Activated naive CD4-positive, alpha-beta T cell treated with anti-CD3 and anti-CD28 coated beads, Interleukin-2, amount 50 U/mL, for 72 hours (primary cell): ENCODE results near the gene CPSF4. TPM values are rescaled to one million over a fixed set of nuclear protein-coding genes. Genes with fewer than 3 reads are reported as not detected.
"Not testable (repeated sequence)": the region's sequence is repeated elsewhere in the genome, so short reads cannot be mapped to it uniquely, and the experiment has no call there.

Experiments
- ATAC-seq, 2 donors: fragments of 150-1000 bp; cut with Tn5 transposase; 2 replicates each; pipeline ENCODE4 v1.10.0; 2021; ENCODE audit warnings: mild to moderate bottlenecking in 2 of 2, moderate library complexity in 2 of 2
- DNase-seq, 2 donors: peaks; one replicate each; pipeline ENCODE4 v3.0.0; 2021 to 2022; ENCODE audit warnings: low spot score in 2 of 2
- H3K27ac Mint-ChIP-seq, 2 donors: one replicate each; pipeline ENCODE4 v1.8.0; 2022; ENCODE audit warnings: mild to moderate bottlenecking in 2 of 2, mixed read lengths in 2 of 2
- H3K36me3 Mint-ChIP-seq, 2 donors: one replicate each; pipeline ENCODE4 v1.8.0; 2022; ENCODE audit warnings: mixed read lengths in 2 of 2
- H3K9me3 Mint-ChIP-seq, 2 donors: one replicate each; pipeline ENCODE4 v1.8.0; 2022; ENCODE audit warnings: mixed read lengths in 2 of 2
- total RNA-seq, 2 donors: library from RNA; stranded (reverse); gene quantifications; one replicate each; pipeline ENCODE4 v1.2.3, GENCODE V29; 2022

CPSF4 gene
- total RNA-seq, 2 donors from 2014 or later = 47.5 to 62.1 TPM

GRCh38 chr7:99424932-99425730, 13.6 kb upstream of the CPSF4 start:
- DNase-seq = no peak

GRCh38 chr7:99428972-99429566, 9.7 kb upstream of the CPSF4 start:
- peak in 1 of 2 donors; percentile 13 for ATAC-seq
- H3K27ac Mint-ChIP-seq = peak overlapping the region in 1 of 2 donors; percentile 36
- no peaks in the 10 kb centered on the region for H3K36me3 Mint-ChIP-seq

More at GRCh38 chr7:99424932-99425730, 13.6 kb upstream of the CPSF4 start:
- ATAC-seq = no peak
- H3K9me3 Mint-ChIP-seq = no peaks in the 10 kb centered on the region
- peak overlapping the region in 1 of 2 donors; percentile 36 for H3K27ac Mint-ChIP-seq
- no peaks in the 10 kb centered on the region for H3K36me3 Mint-ChIP-seq

GRCh38 chr7:99429756-99430155, 9.0 kb upstream of the CPSF4 start:
- ATAC-seq (no peak), DNase-seq (no peak)
- Mint-ChIP-seq H3K36me3 (no peaks in the 10 kb centered on the region), H3K27ac (no peak overlapping the region), H3K9me3 (no peaks in the 10 kb centered on the region)

More at GRCh38 chr7:99428972-99429566, 9.7 kb upstream of the CPSF4 start:
- DNase-seq = no peak
- no peaks in the 10 kb centered on the region for H3K9me3 Mint-ChIP-seq

DNA sequence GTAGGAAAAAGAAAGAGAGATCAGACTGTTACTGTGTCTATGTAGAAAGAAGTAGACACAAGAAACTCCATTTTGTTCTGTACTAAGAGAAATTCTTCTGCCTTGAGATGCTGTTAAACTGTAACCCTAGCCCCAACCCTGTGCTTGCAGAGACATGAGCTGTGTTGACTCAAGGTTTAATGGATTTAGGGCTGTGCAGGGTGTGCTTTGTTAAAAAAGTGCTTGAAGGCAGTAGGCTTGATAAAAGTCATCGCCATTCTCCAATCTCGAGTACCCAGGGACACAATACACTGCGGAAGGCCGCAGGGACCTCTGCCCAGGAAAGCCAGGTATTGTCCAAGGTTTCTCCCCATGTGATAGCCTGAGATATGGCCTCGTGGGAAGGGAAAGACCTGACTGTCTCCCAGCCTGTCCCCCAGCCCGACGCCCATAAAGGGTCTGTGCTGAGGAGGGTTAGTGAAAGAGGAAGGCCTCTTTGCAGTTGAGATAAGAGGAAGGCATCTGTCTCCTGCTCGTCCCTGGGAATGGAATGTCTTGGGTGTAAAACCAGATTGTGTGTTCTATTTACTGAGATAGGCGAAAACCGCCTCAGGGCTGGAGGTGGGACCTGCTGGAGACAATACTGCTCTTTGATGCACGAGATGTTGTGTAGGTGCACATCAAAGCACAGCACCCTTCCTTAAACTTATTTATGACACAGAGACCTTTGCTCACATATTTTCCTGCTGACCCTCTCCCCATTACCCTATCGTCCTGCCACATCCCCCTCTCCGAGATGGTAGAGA, 6.8 kb upstream of the CPSF4 start:
- not testable (repeated sequence) for H3K9me3 Mint-ChIP-seq, DNase-seq, H3K36me3 Mint-ChIP-seq, ATAC-seq
- peak overlapping the region in 1 of 2 donors; percentile 40 for H3K27ac Mint-ChIP-seq

GRCh38 chr7:99433158-99433557, 5.6 kb upstream of the CPSF4 start:
- Mint-ChIP-seq H3K9me3 (no peaks in the 10 kb centered on the region), H3K27ac (peak overlapping the region in 1 of 2 donors; percentile 64), H3K36me3 (no peaks in the 10 kb centered on the region)
- no peak for DNase-seq
- no peak for ATAC-seq

- Mint-ChIP-seq H3K9me3 (no peaks in the 10 kb centered on the region), H3K27ac (peak overlapping the region; percentile 89 to 99), H3K36me3 (peaks cover 12 to 28% of the 10 kb centered on the region in 2 donors)
- ATAC-seq = peak; percentile 7 to 30
- DNase-seq = no peak
These were observed 684 bp upstream of the CPSF4 start for GRCh38 chr7:99437946-99438572.

GRCh38 chr7:99440195-99440594, 1.5 kb downstream of the CPSF4 start:
- Mint-ChIP-seq H3K27ac (peak overlapping the region in 1 of 2 donors; percentile 89), H3K9me3 (no peaks in the 10 kb centered on the region), H3K36me3 (peaks cover 19 to 41% of the 10 kb centered on the region in 2 donors)
- DNase-seq = no peak
- ATAC-seq = no peak

- DNase-seq (no peak), ATAC-seq (no peak)
- Mint-ChIP-seq H3K9me3 (no peaks in the 10 kb centered on the region), H3K36me3 (peaks cover 7 to 33% of the 10 kb centered on the region in 2 donors), H3K27ac (no peak overlapping the region)
These were observed 7.4 kb downstream of the CPSF4 start for GRCh38 chr7:99446096-99446495.

DNA sequence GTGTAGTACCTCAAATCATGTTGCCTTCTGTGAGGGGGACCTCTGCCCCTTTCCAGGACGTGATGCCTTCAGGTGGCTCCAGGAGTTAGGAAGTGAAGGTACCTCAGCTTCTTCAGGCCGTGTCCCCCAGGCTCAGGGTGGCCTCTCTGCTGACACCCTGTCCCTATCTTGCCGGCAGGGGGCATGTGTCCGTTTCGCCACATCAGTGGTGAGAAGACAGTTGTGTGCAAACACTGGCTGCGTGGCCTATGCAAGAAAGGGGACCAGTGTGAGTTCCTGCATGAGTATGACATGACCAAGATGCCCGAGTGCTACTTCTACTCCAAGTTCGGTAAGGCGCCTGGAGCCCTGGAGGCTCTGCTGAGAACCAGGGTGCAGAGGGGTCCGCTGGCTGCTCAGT, 9.2 kb downstream of the CPSF4 start:
- DNase-seq = no peak
- no peak overlapping the region for H3K27ac Mint-ChIP-seq
- peaks cover 7 to 25% of the 10 kb centered on the region in 2 donors for H3K36me3 Mint-ChIP-seq
- H3K9me3 Mint-ChIP-seq = no peaks in the 10 kb centered on the region
- ATAC-seq = no peak

DNA sequence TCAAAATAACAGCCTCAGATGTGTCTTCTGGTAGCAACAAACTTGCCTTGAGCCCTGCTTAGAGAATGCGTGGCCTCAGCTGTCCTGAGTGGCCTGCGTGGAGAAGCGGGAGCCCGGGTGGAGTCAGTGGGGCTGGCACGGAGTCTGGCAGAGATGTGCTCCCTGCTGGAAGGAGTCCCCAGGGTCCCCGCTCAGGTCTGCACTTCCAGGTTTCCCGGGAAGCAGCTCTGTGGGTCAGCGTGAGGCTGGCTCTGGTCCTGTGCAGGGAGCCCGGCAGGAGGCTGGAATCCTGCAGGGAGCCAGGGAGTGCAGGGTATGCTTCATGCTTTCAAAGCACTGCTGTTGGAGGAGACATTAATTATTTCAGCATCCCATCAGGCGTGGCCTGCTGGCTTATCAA, 10.1 kb downstream of the CPSF4 start:
- ATAC-seq = no peak
- no peak for DNase-seq
- H3K27ac Mint-ChIP-seq = peak overlapping the region in 1 of 2 donors; percentile 55
- H3K36me3 Mint-ChIP-seq = peaks cover 7 to 20% of the 10 kb centered on the region in 2 donors
- no peaks in the 10 kb centered on the region for H3K9me3 Mint-ChIP-seq

GRCh38 chr7:99449326-99449725, 10.6 kb downstream of the CPSF4 start:
- H3K36me3 Mint-ChIP-seq = peaks cover 7 to 19% of the 10 kb centered on the region in 2 donors
- no peaks in the 10 kb centered on the region for H3K9me3 Mint-ChIP-seq
- DNase-seq = no peak
- no peak for ATAC-seq
- peak overlapping the region; percentile 9 to 81 for H3K27ac Mint-ChIP-seq

DNA sequence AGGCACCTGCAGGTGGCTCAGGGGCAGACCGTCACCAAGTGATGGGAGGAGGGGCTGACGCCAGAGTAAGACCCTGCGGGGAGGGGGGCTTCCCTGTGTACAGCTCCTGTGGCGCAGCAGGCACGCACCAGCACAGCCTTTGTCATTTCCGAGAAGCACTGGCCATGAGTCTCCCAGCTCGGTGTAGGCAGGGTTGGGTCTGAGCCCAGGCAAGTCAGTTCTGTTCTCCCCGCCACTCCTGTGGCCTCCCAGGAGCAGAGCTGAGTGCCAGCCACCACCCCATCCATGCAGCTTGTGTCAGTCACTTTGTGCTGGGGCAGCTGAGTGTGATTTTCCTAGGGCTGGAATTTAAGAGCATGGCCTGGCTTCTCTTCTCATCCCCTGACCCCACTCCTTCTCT, 13.2 kb downstream of the CPSF4 start:
- DNase-seq (no peak), ATAC-seq (no peak)
- peak overlapping the region; percentile 68 to 85 for H3K27ac Mint-ChIP-seq
- peaks cover 0 to 14% of the 10 kb centered on the region in 2 donors for H3K36me3 Mint-ChIP-seq
- H3K9me3 Mint-ChIP-seq = no peaks in the 10 kb centered on the region

DNA sequence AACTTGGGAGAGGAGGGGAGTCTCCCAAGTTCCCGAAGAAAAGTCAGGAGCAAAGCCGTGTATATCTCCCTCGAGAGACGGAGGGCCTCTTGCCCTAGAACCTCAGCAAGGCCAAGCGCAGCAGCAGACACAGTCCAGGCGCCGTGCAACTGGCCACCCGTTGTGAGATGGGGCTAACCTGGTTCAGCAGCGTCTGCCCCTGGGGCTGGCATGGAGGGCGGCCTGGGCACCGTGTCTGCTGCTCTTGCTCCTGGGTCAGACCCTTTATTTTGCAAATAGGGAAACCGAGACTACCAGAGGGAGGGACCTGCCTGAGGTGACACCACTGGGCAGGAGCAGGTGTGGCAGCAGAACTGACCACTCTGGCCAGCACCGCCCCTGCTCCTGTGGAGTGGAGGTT, 13.8 kb downstream of the CPSF4 start:
- ATAC-seq (no peak), DNase-seq (no peak)
- peak overlapping the region; percentile 68 to 85 for H3K27ac Mint-ChIP-seq
- H3K9me3 Mint-ChIP-seq = no peaks in the 10 kb centered on the region
- H3K36me3 Mint-ChIP-seq = peaks cover 0 to 14% of the 10 kb centered on the region in 2 donors

GRCh38 chr7:99453105-99453504, 14.4 kb downstream of the CPSF4 start:
- Mint-ChIP-seq H3K27ac (peak overlapping the region; percentile 22 to 68), H3K36me3 (peaks cover 0 to 10% of the 10 kb centered on the region in 2 donors), H3K9me3 (no peaks in the 10 kb centered on the region)
- DNase-seq = no peak
- ATAC-seq = no peak

DNA sequence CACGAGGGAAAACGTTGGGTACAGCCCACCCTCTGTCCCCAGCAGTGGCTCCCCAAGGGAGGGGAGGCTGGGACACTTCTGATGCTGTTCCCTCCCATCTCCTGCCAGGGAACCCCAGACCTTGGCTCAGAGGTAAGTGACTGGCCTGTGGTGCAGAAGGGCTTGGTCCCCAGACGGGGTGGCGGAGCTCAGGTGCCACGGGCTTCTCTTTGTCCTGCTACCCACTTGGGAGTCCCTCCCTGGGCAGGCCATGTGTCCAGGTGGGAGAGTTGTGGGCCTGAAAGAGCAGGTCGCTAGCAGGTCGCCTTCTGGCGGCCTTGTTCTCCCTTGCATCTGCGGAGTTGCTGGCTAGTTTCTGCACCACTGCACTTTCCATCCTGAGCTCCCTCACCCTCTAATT, 17.1 kb downstream of the CPSF4 start:
- no peak overlapping the region for H3K27ac Mint-ChIP-seq
- DNase-seq (no peak), ATAC-seq (no peak)
- H3K36me3 Mint-ChIP-seq = peaks cover 4 to 8% of the 10 kb centered on the region in 2 donors
- no peaks in the 10 kb centered on the region for H3K9me3 Mint-ChIP-seq

GRCh38 chr7:99456288-99456687, 17.5 kb downstream of the CPSF4 start:
- no peak for DNase-seq
- no peak for ATAC-seq
- no peaks in the 10 kb centered on the region for H3K9me3 Mint-ChIP-seq
- peaks cover 4% of the 10 kb centered on the region in 2 donors for H3K36me3 Mint-ChIP-seq
- H3K27ac Mint-ChIP-seq = peak overlapping the region in 1 of 2 donors; percentile 92
